Right cardiac atrium (tissue), 5 donors: Measurements from ENCODE around the gene ATP4A. TPM values are rescaled to one million over a fixed set of nuclear protein-coding genes. Genes with fewer than 3 reads are reported as not detected.

Experiments
- ATAC-seq, 2 donors: fragments of 200-7000 bp; cut with Tn5 transposase; one replicate each; pipeline versions ENCODE4 v1.8.0 to v1.9.1; 2020; ENCODE audit warnings: moderate library complexity in 2 of 2, mild to moderate bottlenecking in 1 of 2
- DNase-seq, 3 donors: peaks; one replicate each; pipeline ENCODE4 v3.0.0-alpha.2; 2020
- H3K27ac ChIP-seq: one replicate; pipeline ENCODE4 v1.5.1; 2013; ENCODE audit warnings: mild to moderate bottlenecking, low read length, control low read depth, moderate library complexity
- H3K27me3 ChIP-seq: one replicate; pipeline ENCODE4 v1.6.1; 2013; ENCODE audit not compliant: control insufficient read depth, insufficient read depth
- H3K4me1 ChIP-seq: one replicate; pipeline ENCODE4 v1.6.1; 2013; ENCODE audit warnings: low read length; ENCODE audit not compliant: control insufficient read depth, insufficient read depth
- H3K4me3 ChIP-seq: one replicate; pipeline ENCODE4 v1.5.1; 2013; ENCODE audit warnings: low read length, control low read depth
- H3K9me3 ChIP-seq: one replicate; pipeline ENCODE4 v1.6.1; 2013; ENCODE audit warnings: low read length; ENCODE audit not compliant: control insufficient read depth
- WGBS: extraction: QIAGEN DNeasy Blood & Tissue Kit; methylation state at CpG from one replicate; pipeline ENCODE4 v1.1.7; 2013; 5-methylcytosine and 5-hydroxymethylcytosine counted together
- intact Hi-C, 4 donors: fragments of 100-400 bp; cut with DNase I; formaldehyde crosslinking; loops; one replicate each; pipeline versions ENCODE4 v1.11.0 to v1.14.0; 2022 to 2023
- polyA plus RNA-seq: library from polyadenylated mRNA; stranded (reverse); fragments of 200-250 nt; gene quantifications from one replicate; pipeline ENCODE4 v1.2.3, GENCODE V29; 2013
- total RNA-seq, 4 donors: library from RNA; stranded (reverse); fragmentation: NEBNext Ultra II Directional; extraction: Animal tissue kit (Norgen Biotek cat#: 25700); gene quantifications; one replicate each; pipeline ENCODE4 v1.2.1, GENCODE V29; 2021
- donor health status: healthy with polysubstance abuse.
- donor health status: DM: no; HTN: yes; CAD: no.
- donor health status: DM: no; HTN: no; CAD: no.
- donor health status: DM: no; HTN: yes; CAD: no; lungs with severe emphysema.
- donor health status: DM: yes; HTN: yes; CAD: no.

Gene ATP4A
- total and polyA plus RNA-seq, 5 donors: not detected

DNA sequence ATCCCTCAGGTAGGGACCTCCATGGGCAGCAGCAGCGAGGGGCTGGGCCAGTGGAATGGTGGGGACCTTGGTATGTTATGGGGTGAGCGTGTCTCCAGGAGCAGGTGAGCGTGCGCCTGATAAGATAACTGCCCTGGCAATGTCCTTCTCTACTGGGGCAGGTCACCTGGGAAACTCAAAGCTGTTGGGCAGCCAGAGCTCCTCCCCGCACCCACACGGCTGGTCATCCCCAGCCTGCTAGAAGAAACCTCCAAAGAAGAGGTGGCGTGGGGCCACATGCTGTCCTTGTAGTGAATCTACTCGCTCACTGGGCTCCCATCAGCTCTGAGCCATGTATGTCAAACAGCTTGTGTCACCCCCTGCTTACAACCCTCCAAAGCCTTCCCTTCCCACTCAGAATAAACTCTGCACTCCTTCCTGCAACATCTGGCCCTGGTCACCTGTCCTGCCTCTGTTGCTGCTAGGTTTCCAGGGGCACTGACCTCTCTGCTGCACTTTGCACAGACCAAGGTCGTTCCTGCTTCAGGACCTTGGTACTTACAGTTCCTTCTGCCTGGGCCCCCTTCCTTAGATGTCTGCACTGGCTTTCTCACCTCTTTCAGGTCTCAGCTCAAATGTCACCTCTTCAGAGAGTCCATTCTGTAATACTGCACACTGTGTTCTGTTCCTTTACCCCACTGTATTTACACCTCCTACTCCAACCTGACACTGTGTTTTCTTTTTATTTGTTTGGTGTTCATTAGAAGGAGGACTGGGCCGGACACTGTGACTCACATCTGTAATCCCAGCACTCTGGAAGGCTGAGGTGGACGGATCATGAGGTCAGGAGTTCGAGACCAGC, 1.8 kb upstream of the ATP4A start:
- ATAC-seq (no peak), DNase-seq (no peak)
- no peaks in the 10 kb centered on the region for H3K4me1 ChIP-seq
- no peaks in the 10 kb centered on the region for H3K27me3 ChIP-seq
- intact Hi-C loops: no loop called here
- H3K27ac ChIP-seq: no peak overlapping the region
- H3K9me3 ChIP-seq: no peaks in the 10 kb centered on the region
- no peak overlapping the region for H3K4me3 ChIP-seq
- WGBS: 77% methylated on average over 12 of the region's 12 CpGs

DNA sequence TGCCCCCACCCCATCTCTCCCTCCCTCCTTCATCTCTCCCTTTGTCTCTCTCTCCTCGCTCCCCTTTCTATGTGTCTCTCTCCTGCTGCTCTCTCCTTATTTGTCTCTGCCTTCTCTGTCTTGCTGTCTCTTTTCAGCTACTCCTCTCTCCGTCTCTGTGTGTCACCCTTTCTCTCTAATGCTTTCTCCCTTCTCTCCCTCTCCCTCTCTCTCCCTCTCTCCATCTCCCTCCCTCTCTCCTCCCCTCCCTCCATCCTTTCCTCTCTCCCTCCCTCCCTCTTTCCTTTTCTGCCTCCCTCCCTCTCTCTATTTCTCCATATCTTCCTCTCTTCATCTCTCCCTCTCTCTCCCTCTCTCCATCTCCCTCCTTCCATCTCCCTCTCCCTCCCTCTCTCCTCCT, 682 bp downstream of the ATP4A start:
- Histone ChIP-seq H3K4me1 (no peaks in the 10 kb centered on the region), H3K27ac (no peak overlapping the region), H3K27me3 (no peaks in the 10 kb centered on the region), H3K4me3 (no peak overlapping the region), H3K9me3 (no peaks in the 10 kb centered on the region)
- intact Hi-C loops: no loop called here
- DNase-seq (no peak), ATAC-seq (no peak)
- WGBS: 63% methylated on average over 2 of the region's 2 CpGs

DNA sequence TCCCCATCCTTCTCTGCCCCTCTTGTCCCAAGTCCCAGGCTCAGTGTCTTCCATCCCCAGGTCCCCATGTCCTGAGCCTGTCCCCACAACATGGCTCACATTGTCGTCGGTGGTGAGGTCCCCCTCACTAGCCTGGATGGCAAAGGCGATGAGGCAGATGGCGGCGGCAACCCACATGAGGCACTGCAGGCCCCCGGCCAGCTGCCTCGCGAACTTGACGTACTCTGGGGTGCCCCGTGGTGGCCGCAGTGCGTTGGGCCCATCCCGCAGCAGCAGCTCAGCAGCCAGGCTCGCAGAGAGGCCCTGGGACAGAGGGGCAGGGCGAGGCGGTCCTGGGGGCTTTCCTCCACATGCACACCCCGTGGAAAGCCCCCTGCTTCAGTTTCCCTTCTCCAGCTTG, 1.1 kb downstream of the ATP4A start:
- ATAC-seq (no peak), DNase-seq (peak in 1 of 3 donors; percentile 11)
- intact Hi-C loops: no loop called here
- Histone ChIP-seq H3K27ac (no peak overlapping the region), H3K4me3 (no peak overlapping the region), H3K9me3 (no peaks in the 10 kb centered on the region), H3K4me1 (no peaks in the 10 kb centered on the region), H3K27me3 (no peaks in the 10 kb centered on the region)
- 57% methylated on average over 17 of the region's 17 CpGs for WGBS

- no peaks in the 10 kb centered on the region for H3K27me3 ChIP-seq
These were observed 2.0 kb downstream of the ATP4A start for GRCh38 chr19:35561436-35561835.

DNA sequence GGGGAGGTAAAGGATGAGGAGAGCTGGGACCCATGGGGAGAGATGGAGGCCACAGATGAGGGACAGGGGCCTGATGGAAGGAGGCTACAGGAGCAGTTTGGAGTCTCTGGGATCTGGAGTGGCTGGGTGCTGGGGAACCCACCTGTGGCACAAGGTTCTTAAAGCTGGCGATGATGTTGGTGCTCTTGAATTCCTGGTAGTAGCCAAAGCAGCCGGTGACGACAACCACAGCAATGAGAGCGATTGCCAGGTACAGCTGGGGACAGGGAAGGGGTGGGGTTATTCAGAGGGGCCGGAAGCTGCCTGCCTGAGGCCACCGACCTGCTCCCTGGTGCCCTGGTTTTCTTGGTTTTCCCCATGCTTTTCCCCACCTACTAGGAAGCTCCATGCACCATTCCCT, 2.8 kb downstream of the ATP4A start:
- H3K4me1 ChIP-seq: no peaks in the 10 kb centered on the region
- no peak overlapping the region for H3K27ac ChIP-seq
- H3K4me3 ChIP-seq: no peak overlapping the region
- WGBS: 63% methylated on average over 6 of the region's 6 CpGs
- DNase-seq: peak in 1 of 3 donors; percentile 12
- no peaks in the 10 kb centered on the region for H3K27me3 ChIP-seq
- intact Hi-C loops: no loop called here
- no peak for ATAC-seq
- no peaks in the 10 kb centered on the region for H3K9me3 ChIP-seq

More at GRCh38 chr19:35561436-35561835, 2.0 kb downstream of the ATP4A start:
- Histone ChIP-seq H3K27ac (no peak overlapping the region), H3K9me3 (no peaks in the 10 kb centered on the region), H3K4me1 (no peaks in the 10 kb centered on the region), H3K4me3 (no peak overlapping the region)
- WGBS: 74% methylated on average over 6 of the region's 6 CpGs
- DNase-seq (peak in 1 of 3 donors; percentile 19), ATAC-seq (no peak)
- intact Hi-C loops: no loop called here

GRCh38 chr19:35560271-35560670, 3.2 kb downstream of the ATP4A start:
- ATAC-seq: no peak
- intact Hi-C loops: no loop called here
- DNase-seq: peak in 1 of 3 donors; percentile 50
- no peaks in the 10 kb centered on the region for H3K27me3 ChIP-seq
- WGBS: 84% methylated on average over 18 of the region's 18 CpGs
- H3K4me3 ChIP-seq: no peak overlapping the region
- no peak overlapping the region for H3K27ac ChIP-seq
- no peaks in the 10 kb centered on the region for H3K9me3 ChIP-seq
- no peaks in the 10 kb centered on the region for H3K4me1 ChIP-seq

DNA sequence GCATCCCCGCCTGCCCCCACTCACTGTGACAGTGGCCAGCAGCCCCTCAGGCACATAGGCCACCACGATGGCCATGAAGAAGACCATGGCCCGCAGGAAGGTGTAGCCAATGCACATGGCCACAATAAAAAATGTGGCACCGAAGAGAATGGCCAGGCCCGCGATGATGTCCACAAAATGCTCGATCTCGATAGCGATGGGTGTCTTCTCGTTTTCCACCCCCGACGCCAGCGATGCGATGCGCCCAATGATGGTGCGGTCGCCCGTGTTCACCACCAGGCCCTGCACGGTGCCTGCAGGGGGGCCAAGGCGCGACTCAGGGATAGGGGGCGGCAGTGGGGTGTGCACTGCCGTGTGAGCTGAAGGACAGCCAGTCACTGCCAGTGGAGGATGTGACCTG, 3.7 kb downstream of the ATP4A start:
- no peaks in the 10 kb centered on the region for H3K9me3 ChIP-seq
- peak in 1 of 3 donors; percentile 33 for DNase-seq
- intact Hi-C loops: no loop called here
- no peak overlapping the region for H3K4me3 ChIP-seq
- no peaks in the 10 kb centered on the region for H3K4me1 ChIP-seq
- no peaks in the 10 kb centered on the region for H3K27me3 ChIP-seq
- ATAC-seq: no peak
- 89% methylated on average over 23 of the region's 23 CpGs for WGBS
- H3K27ac ChIP-seq: no peak overlapping the region

DNA sequence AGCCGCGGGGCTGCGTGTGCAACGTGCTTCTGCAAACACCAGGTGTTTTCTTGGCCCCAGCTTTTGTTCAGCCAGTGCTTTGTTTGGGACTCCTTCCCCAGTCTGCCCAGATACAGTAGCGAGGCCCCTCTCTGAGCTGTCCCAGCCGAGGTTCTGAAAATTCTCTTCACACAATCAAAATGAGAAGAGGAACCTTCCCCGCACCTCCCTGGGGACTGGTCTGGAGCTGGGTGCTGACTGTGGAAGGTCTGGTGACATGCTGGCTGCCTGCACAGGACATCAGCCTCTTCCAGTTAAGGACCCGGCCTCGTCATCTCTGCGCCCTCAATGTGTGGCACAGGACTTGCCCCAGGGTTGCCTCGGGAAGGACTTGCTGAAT, 4.2 kb downstream of the ATP4A start:
- Histone ChIP-seq H3K9me3 (no peaks in the 10 kb centered on the region), H3K4me3 (no peak overlapping the region), H3K27me3 (no peaks in the 10 kb centered on the region), H3K4me1 (no peaks in the 10 kb centered on the region), H3K27ac (no peak overlapping the region)
- WGBS: 68% methylated on average over 11 of the region's 11 CpGs
- DNase-seq (no peak), ATAC-seq (no peak)
- intact Hi-C loops: no loop called here

GRCh38 chr19:35558400-35559280, 4.8 kb downstream of the ATP4A start:
- intact Hi-C loops: no loop called here
- H3K4me1 ChIP-seq: no peaks in the 10 kb centered on the region
- DNase-seq (peak in 1 of 3 donors; percentile 56), ATAC-seq (no peak)
- no peak overlapping the region for H3K27ac ChIP-seq
- no peaks in the 10 kb centered on the region for H3K9me3 ChIP-seq
- no peaks in the 10 kb centered on the region for H3K27me3 ChIP-seq
- 31% methylated on average over 53 of the region's 53 CpGs for WGBS
- H3K4me3 ChIP-seq: peak overlapping the region; percentile 30

GRCh38 chr19:35557539-35558399, 5.7 kb downstream of the ATP4A start:
- Histone ChIP-seq H3K9me3 (no peaks in the 10 kb centered on the region), H3K27me3 (no peaks in the 10 kb centered on the region), H3K4me1 (no peaks in the 10 kb centered on the region), H3K4me3 (peak overlapping the region; percentile 30), H3K27ac (no peak overlapping the region)
- intact Hi-C loops: no loop called here
- DNase-seq (peak; percentile 72 to 88 (median 86)), ATAC-seq (peak; percentile 62 to 83)
- whole genome bisulfite sequencing: 3% methylated on average over 60 of the region's 60 CpGs
